SK-N-SH treated with all-trans-retinoic acid at 6 μM for 48 hours (cell line): ENCODE results near the gene HCN4.

Experiments used
- ATAC-seq: fragments of 200-7000 bp; cut with Tn5 transposase; 3 replicates; pipeline ENCODE4 v1.9.1; 2020; ENCODE audit warnings: mild to moderate bottlenecking, moderate library complexity
- ARNTL ChIP-seq: fragments of 450-650 bp; formaldehyde crosslinking; IDR thresholded peaks from 2 replicates; pipeline ENCODE4 v1.5.0; 2020; ENCODE audit warnings: low read depth, mild to moderate bottlenecking, moderate library complexity, borderline replicate concordance
- BACH2 ChIP-seq: fragments of 250-450 bp; sonication (Bioruptor Pico); IDR thresholded peaks from 2 replicates; pipeline ENCODE4 v1.9.0; 2021; ENCODE audit warnings: mild to moderate bottlenecking, borderline replicate concordance
- CSRNP3 ChIP-seq: fragments of 250-450 bp; sonication (Bioruptor Pico); IDR thresholded peaks from 2 replicates; pipeline ENCODE4 v1.5.1; 2021; ENCODE audit warnings: mild to moderate bottlenecking, moderate library complexity
- ESRRG ChIP-seq: fragments of 250-450 bp; sonication (Bioruptor Pico); IDR thresholded peaks from 2 replicates; pipeline ENCODE4 v1.6.1; 2021; ENCODE audit warnings: mild to moderate bottlenecking
- GLIS3 ChIP-seq: fragments of 250-450 bp; sonication (Bioruptor Pico); IDR thresholded peaks from 2 replicates; pipeline ENCODE4 v1.5.0; 2020; ENCODE audit warnings: mild to moderate bottlenecking, moderate library complexity
- ISL1 ChIP-seq: fragments of 250-450 bp; sonication (Bioruptor Pico); IDR thresholded peaks from 2 replicates; pipeline ENCODE4 v2.1.2; 2022; ENCODE audit warnings: mild to moderate bottlenecking, moderate library complexity
- OSR1 ChIP-seq: fragments of 250-450 bp; sonication (Bioruptor Pico); IDR thresholded peaks from 2 replicates; pipeline ENCODE4 v1.8.0; 2022; ENCODE audit warnings: moderate library complexity, mild to moderate bottlenecking, inconsistent platforms
- POU6F1 ChIP-seq: fragments of 250-450 bp; sonication (Bioruptor Pico); IDR thresholded peaks from 2 replicates; pipeline ENCODE4 v1.8.0; 2021; ENCODE audit warnings: low read depth, mild to moderate bottlenecking, moderate library complexity, borderline replicate concordance
- PPARA ChIP-seq: fragments of 250-450 bp; sonication (Bioruptor Pico); IDR thresholded peaks from 2 replicates; pipeline ENCODE4 v1.5.0; 2020; ENCODE audit warnings: mild to moderate bottlenecking, borderline replicate concordance
- RARB ChIP-seq: fragments of 250-450 bp; sonication (Bioruptor Pico); IDR thresholded peaks from 2 replicates; pipeline ENCODE4 v1.8.0; 2021; ENCODE audit warnings: mild to moderate bottlenecking, moderate library complexity
- TCF4 ChIP-seq: fragments of 250-450 bp; sonication (Bioruptor Pico); IDR thresholded peaks from 2 replicates; pipeline ENCODE4 v1.8.0; 2021; ENCODE audit warnings: mild to moderate bottlenecking, moderate library complexity, borderline replicate concordance
- TOX ChIP-seq: fragments of 250-450 bp; sonication (Bioruptor Pico); IDR thresholded peaks from 2 replicates; pipeline ENCODE4 v1.8.0; 2021; ENCODE audit warnings: mild to moderate bottlenecking, moderate library complexity, borderline replicate concordance
- TSHZ2 ChIP-seq: fragments of 250-450 bp; sonication (Bioruptor Pico); IDR thresholded peaks from 2 replicates; pipeline ENCODE4 v1.5.0; 2020; ENCODE audit warnings: mild to moderate bottlenecking, moderate library complexity
- ZFP3 ChIP-seq: fragments of 250-450 bp; sonication (Bioruptor Pico); IDR thresholded peaks from 2 replicates; pipeline ENCODE4 v1.5.0; 2020; ENCODE audit warnings: mild to moderate bottlenecking, moderate library complexity
- ZFP30 ChIP-seq: fragments of 450-650 bp; formaldehyde crosslinking; IDR thresholded peaks from 2 replicates; pipeline ENCODE4 v1.5.0; 2022; ENCODE audit warnings: mild to moderate bottlenecking, moderate library complexity
- ZNF565 ChIP-seq: fragments of 450-650 bp; formaldehyde crosslinking; conservative IDR thresholded peaks from 2 replicates; pipeline ENCODE4 v1.5.0; 2020; ENCODE audit warnings: low read depth, mild to moderate bottlenecking, moderate library complexity
- ZNF70 ChIP-seq: fragments of 450-650 bp; formaldehyde crosslinking; IDR thresholded peaks from 2 replicates; pipeline ENCODE4 v1.5.0; 2020; ENCODE audit warnings: mild to moderate bottlenecking, moderate library complexity
- ZNF8 ChIP-seq: fragments of 450-650 bp; formaldehyde crosslinking; IDR thresholded peaks from 2 replicates; pipeline ENCODE4 v1.5.0; 2020; ENCODE audit warnings: mild to moderate bottlenecking, moderate library complexity
- TF ChIP-seq, protein P1 (sequence below): fragments of 250-450 bp; sonication (Bioruptor Pico); IDR thresholded peaks from 2 replicates; pipeline ENCODE4 v1.8.0; 2020; ENCODE audit warnings: mild to moderate bottlenecking, moderate library complexity, borderline replicate concordance
- TF ChIP-seq, protein P2 (sequence below): fragments of 250-450 bp; sonication (Bioruptor Pico); IDR thresholded peaks from 2 replicates; pipeline ENCODE4 v1.5.1; 2020; ENCODE audit warnings: low read depth, mild to moderate bottlenecking, moderate library complexity

The HCN4 gene

DNA sequence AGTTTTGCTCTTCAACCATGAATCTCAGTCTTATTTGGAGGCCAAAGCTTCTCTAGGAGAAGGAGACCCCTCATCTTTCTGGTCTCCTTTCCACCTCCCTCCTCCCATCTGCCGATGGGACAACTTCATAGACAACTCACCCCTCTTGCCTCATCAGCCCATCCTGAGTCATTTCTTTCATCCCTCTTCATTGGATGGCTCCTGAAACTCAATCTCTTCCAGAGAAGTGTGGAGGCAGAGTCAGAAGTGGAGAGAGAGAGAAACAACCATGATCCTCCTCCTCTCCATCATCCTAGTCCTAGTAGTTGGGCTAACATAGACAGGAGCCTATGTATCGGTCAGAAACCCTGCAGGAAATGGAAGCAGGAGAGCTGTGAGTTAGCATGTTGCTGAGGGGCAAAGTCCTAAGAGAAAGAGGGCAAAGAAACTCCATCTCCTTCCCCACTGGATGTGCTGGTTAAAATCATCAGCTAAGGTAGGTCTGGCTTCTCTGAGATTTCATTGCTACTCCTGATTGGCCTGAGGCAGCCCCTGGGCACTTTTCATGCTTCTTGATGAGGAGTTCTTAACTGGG, 21.3 kb upstream of the HCN4 start:
- TF ChIP-seq CSRNP3 (CRISPR knock-in tag), result no peak
- no peak for TF ChIP-seq ZNF8 (CRISPR knock-in tag)
- no peak for TF ChIP-seq ZNF70
- no peak for TF ChIP-seq ZFP3
- no peak for TF ChIP-seq TCF4
- TF ChIP-seq, protein P1, sequence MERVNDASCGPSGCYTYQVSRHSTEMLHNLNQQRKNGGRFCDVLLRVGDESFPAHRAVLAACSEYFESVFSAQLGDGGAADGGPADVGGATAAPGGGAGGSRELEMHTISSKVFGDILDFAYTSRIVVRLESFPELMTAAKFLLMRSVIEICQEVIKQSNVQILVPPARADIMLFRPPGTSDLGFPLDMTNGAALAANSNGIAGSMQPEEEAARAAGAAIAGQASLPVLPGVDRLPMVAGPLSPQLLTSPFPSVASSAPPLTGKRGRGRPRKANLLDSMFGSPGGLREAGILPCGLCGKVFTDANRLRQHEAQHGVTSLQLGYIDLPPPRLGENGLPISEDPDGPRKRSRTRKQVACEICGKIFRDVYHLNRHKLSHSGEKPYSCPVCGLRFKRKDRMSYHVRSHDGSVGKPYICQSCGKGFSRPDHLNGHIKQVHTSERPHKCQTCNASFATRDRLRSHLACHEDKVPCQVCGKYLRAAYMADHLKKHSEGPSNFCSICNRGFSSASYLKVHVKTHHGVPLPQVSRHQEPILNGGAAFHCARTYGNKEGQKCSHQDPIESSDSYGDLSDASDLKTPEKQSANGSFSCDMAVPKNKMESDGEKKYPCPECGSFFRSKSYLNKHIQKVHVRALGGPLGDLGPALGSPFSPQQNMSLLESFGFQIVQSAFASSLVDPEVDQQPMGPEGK (CRISPR knock-in tag), result no peak
- no peak for TF ChIP-seq ESRRG (CRISPR knock-in tag)
- no peak for TF ChIP-seq PPARA (CRISPR knock-in tag)
- TF ChIP-seq TSHZ2 (CRISPR knock-in tag), result no peak
- TF ChIP-seq ARNTL (CRISPR knock-in tag), result no peak
- no peak for TF ChIP-seq ISL1
- TF ChIP-seq OSR1 (CRISPR knock-in tag), result no peak
- TF ChIP-seq ZNF565, result no peak
- TF ChIP-seq POU6F1 (CRISPR knock-in tag), result no peak
- TF ChIP-seq BACH2 (CRISPR knock-in tag), result no peak
- TF ChIP-seq, protein P2, sequence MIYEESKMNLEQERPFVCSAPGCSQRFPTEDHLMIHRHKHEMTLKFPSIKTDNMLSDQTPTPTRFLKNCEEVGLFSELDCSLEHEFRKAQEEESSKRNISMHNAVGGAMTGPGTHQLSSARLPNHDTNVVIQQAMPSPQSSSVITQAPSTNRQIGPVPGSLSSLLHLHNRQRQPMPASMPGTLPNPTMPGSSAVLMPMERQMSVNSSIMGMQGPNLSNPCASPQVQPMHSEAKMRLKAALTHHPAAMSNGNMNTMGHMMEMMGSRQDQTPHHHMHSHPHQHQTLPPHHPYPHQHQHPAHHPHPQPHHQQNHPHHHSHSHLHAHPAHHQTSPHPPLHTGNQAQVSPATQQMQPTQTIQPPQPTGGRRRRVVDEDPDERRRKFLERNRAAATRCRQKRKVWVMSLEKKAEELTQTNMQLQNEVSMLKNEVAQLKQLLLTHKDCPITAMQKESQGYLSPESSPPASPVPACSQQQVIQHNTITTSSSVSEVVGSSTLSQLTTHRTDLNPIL (CRISPR knock-in tag), result no peak
- no peak for TF ChIP-seq TOX (CRISPR knock-in tag)
- TF ChIP-seq ZFP30, result no peak
- no peak for TF ChIP-seq RARB (CRISPR knock-in tag)
- TF ChIP-seq GLIS3, result no peak
- ATAC-seq, result no peak

GRCh38 chr15:73389539-73389938, 20.8 kb upstream of the HCN4 start:
- TF ChIP-seq TSHZ2 (CRISPR knock-in tag) (no peak), ZFP30 (no peak), ZFP3 (no peak), CSRNP3 (CRISPR knock-in tag) (no peak), PPARA (CRISPR knock-in tag) (no peak), GLIS3 (no peak), ISL1 (no peak), TCF4 (no peak), TOX (CRISPR knock-in tag) (no peak), ZNF8 (CRISPR knock-in tag) (no peak)
- ATAC-seq, result no peak
